ENCODE measurements around the gene ELOVL5. TPM values are rescaled to one million over a fixed set of nuclear protein-coding genes. Genes with fewer than 3 reads are reported as not detected.

ELOVL5 gene
- polyA plus RNA-seq, 1 of the 3 experiments (the other 2 are of a cell fraction): 31.9 TPM

DNA sequence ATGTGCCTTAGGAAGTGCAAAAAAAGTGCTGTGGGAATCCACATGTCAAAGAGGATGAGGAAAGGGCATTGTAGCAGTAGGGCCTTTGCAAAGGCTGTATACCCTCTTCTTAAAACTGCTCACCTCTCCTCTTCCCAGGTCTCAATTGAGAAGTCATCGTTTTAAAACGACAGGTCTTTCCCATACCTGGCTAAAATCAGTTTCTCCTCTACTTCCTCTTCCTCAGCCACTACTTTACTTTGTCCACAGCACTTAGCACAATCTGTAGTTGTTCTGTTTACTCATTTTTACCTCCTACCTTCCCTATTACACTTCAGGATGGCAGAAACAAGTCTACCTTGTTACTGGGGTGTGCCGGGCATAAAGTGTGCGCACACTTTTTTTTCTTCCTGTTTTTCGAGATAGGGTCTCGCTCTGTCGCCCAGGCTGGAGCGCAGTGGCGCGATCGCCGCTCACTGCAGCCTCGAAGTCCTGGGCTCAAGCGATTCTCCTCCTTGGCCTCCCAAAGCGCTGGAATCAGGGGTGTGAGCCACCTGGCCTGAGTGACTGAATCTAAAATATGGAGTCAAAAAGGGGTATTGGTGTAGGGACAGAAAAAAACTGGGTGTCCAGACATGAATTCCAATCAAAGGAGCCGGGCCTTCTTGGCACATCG, 9.8 kb upstream of the ELOVL5 start:
- Histone ChIP-seq H4K20me1 (ENCODE audit: insufficient read depth) (no peaks in the 10 kb centered on the region), H3K36me3 (replicated peaks in 1 of 2; ENCODE audit: control insufficient read depth in 1 of 2, insufficient read depth in 2 of 2, low read length in 1 of 2) (no peaks in the 10 kb centered on the region), H3K27ac (ENCODE audit: low read depth in 2 of 2, low read length in 1 of 2) (peak overlapping the region; percentile 66 to 92), H3K4me1 (ENCODE audit: control insufficient read depth in 1 of 2, insufficient read depth in 2 of 2, low read depth in 1 of 2, low read length in 1 of 2) (peaks cover 9 to 16% of the 10 kb centered on the region in 2 experiments; a peak in 3 of 4 replicates), H3K9me3 (no peaks in the 10 kb centered on the region), H3K4me2 (peak overlapping the region; percentile 91), H3K27me3 (ENCODE audit: insufficient read depth) (0 out of 2 replicates have a peak, but pooled peaks cover 6% of the 10 kb centered on the region), H3K9ac (peak overlapping the region; percentile 61), H3K4me3 (ENCODE audit: low read depth in 2 of 2, low read length in 1 of 2) (peak overlapping the region; percentile 57 to 64), H3F3A (replicated peaks; ENCODE audit: insufficient read depth) (peaks cover 16% of the 10 kb centered on the region), H2AFZ (ENCODE audit: low read depth) (peak overlapping the region; percentile 89; the same call in 1 of the 2 replicates), H3K79me2 (ENCODE audit: insufficient read depth) (no peaks in the 10 kb centered on the region), H3K9me2 (no peaks in the 10 kb centered on the region)
- WGBS (ENCODE audit: low lambda C conversion rate): 81% methylated on average over 17 of the region's 17 CpGs
- ChIA-PET CTCF (interaction anchor here (1.0 kb wide), 1 partner anchor 95 kb away, joined by 3 read pairs; no protein-coding TSS in a partner anchor), POLR2A (no interaction called here)
- no peak for DNase-seq
- TF ChIP-seq SMC3 (IDR thresholded peaks at IDR 0.05; ENCODE audit: low read depth, low read length) (no peak), TEAD4 (IDR thresholded peaks at IDR 0.05; ENCODE audit: borderline replicate concordance, insufficient read depth) (no peak), GABPA (IDR thresholded peaks at IDR 0.05; ENCODE audit: low read depth) (no peak), NRF1 (IDR thresholded peaks at IDR 0.05; ENCODE audit: low read depth, low read length) (no peak), ELF1 (IDR thresholded peaks at IDR 0.05) (no peak), POLR2AphosphoS5 (IDR thresholded peaks at IDR 0.05; ENCODE audit: low read depth, low read length) (no peak), YY1 (IDR thresholded peaks at IDR 0.05; ENCODE audit: low read depth) (no peak), TCF12 (IDR thresholded peaks at IDR 0.05) (no peak), MEF2A (IDR thresholded peaks at IDR 0.05; ENCODE audit: borderline replicate concordance, low read depth) (no peak), TAF1 (IDR thresholded peaks at IDR 0.05; ENCODE audit: borderline replicate concordance, low read depth, low read length) (no peak), FOSL2 (IDR thresholded peaks at IDR 0.05; ENCODE audit: borderline replicate concordance, low read depth) (no peak)
- TF ChIP-seq, protein P1, sequence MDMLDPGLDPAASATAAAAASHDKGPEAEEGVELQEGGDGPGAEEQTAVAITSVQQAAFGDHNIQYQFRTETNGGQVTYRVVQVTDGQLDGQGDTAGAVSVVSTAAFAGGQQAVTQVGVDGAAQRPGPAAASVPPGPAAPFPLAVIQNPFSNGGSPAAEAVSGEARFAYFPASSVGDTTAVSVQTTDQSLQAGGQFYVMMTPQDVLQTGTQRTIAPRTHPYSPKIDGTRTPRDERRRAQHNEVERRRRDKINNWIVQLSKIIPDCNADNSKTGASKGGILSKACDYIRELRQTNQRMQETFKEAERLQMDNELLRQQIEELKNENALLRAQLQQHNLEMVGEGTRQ (IDR thresholded peaks at IDR 0.05; ENCODE audit: borderline replicate concordance, low read depth, low read length): no peak
- TF ChIP-seq, protein P2, sequence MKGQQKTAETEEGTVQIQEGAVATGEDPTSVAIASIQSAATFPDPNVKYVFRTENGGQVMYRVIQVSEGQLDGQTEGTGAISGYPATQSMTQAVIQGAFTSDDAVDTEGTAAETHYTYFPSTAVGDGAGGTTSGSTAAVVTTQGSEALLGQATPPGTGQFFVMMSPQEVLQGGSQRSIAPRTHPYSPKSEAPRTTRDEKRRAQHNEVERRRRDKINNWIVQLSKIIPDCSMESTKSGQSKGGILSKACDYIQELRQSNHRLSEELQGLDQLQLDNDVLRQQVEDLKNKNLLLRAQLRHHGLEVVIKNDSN (IDR thresholded peaks at IDR 0.05; ENCODE audit: borderline replicate concordance, low read depth): no peak
- TF ChIP-seq, protein P3, sequence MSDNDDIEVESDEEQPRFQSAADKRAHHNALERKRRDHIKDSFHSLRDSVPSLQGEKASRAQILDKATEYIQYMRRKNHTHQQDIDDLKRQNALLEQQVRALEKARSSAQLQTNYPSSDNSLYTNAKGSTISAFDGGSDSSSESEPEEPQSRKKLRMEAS (IDR thresholded peaks at IDR 0.05; ENCODE audit: low read depth): no peak

GRCh38 chr6:53357576-53358360, 9.0 kb upstream of the ELOVL5 start:
- Histone ChIP-seq H3K4me3 (ENCODE audit: low read depth in 2 of 2, low read length in 1 of 2) (no peak overlapping the region), H3K9ac (no peak overlapping the region), H3K4me1 (ENCODE audit: control insufficient read depth in 1 of 2, insufficient read depth in 2 of 2, low read depth in 1 of 2, low read length in 1 of 2) (peaks cover 9 to 16% of the 10 kb centered on the region in 2 experiments; a peak in 3 of 4 replicates), H3K27ac (ENCODE audit: low read depth in 2 of 2, low read length in 1 of 2) (no peak overlapping the region), H3K27me3 (ENCODE audit: insufficient read depth) (0 out of 2 replicates have a peak, but pooled peaks cover 6% of the 10 kb centered on the region), H3K9me2 (no peaks in the 10 kb centered on the region), H2AFZ (ENCODE audit: low read depth) (no peak overlapping the region), H3K4me2 (no peak overlapping the region), H3K9me3 (no peaks in the 10 kb centered on the region), H3F3A (replicated peaks; ENCODE audit: insufficient read depth) (peaks cover 16% of the 10 kb centered on the region), H4K20me1 (ENCODE audit: insufficient read depth) (no peaks in the 10 kb centered on the region), H3K79me2 (ENCODE audit: insufficient read depth) (no peaks in the 10 kb centered on the region), H3K36me3 (replicated peaks in 1 of 2; ENCODE audit: control insufficient read depth in 1 of 2, insufficient read depth in 2 of 2, low read length in 1 of 2) (no peaks in the 10 kb centered on the region)
- 94% methylated on average over 7 of the region's 7 CpGs for WGBS (ENCODE audit: low lambda C conversion rate)
- POLR2A ChIA-PET: no interaction called here
- no peak for DNase-seq
- CTCF ChIA-PET: no interaction called here
- no peak for TF ChIP-seq GATA2 (CRISPR knock-in tag; IDR thresholded peaks at IDR 0.05)
- no peak for TF ChIP-seq GABPA (IDR thresholded peaks at IDR 0.05; ENCODE audit: low read depth)
- TF ChIP-seq, protein P3 (IDR thresholded peaks at IDR 0.05; ENCODE audit: low read depth): no peak
- TF ChIP-seq, protein P4, sequence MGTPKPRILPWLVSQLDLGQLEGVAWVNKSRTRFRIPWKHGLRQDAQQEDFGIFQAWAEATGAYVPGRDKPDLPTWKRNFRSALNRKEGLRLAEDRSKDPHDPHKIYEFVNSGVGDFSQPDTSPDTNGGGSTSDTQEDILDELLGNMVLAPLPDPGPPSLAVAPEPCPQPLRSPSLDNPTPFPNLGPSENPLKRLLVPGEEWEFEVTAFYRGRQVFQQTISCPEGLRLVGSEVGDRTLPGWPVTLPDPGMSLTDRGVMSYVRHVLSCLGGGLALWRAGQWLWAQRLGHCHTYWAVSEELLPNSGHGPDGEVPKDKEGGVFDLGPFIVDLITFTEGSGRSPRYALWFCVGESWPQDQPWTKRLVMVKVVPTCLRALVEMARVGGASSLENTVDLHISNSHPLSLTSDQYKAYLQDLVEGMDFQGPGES (IDR thresholded peaks at IDR 0.05; ENCODE audit: low read depth, low read length): no peak
- no peak for TF ChIP-seq FOXM1 (IDR thresholded peaks at IDR 0.05; ENCODE audit: low read depth)
- TF ChIP-seq MEF2A (IDR thresholded peaks at IDR 0.05; ENCODE audit: borderline replicate concordance, low read depth): no peak
- no peak for TF ChIP-seq TCF12 (IDR thresholded peaks at IDR 0.05)
- no peak for TF ChIP-seq RAD21 (IDR thresholded peaks at IDR 0.05; ENCODE audit: low read length)
- no peak for TF ChIP-seq YY1 (IDR thresholded peaks at IDR 0.05; ENCODE audit: low read depth)
- no peak for TF ChIP-seq SMC3 (IDR thresholded peaks at IDR 0.05; ENCODE audit: low read depth, low read length)
- TF ChIP-seq TEAD4 (IDR thresholded peaks at IDR 0.05; ENCODE audit: borderline replicate concordance, insufficient read depth): no peak
- no peak for TF ChIP-seq RXRA (IDR thresholded peaks at IDR 0.05; ENCODE audit: borderline replicate concordance, low read depth)
- no peak for TF ChIP-seq PBX3 (IDR thresholded peaks at IDR 0.05)

Measured in SK-N-SH (cell line).